ENCODE results near the gene BEND7.
"Not testable (repeated sequence)": the region's sequence is repeated elsewhere in the genome, so short reads cannot be mapped to it uniquely, and the experiment has no call there.

BEND7 gene

GRCh38 chr10:13528875-13529713 is at the start of gene BEND7:
BEND7 (minus strand) TSS chr10:13529014; CDS start chr10:13528533, 481 bp downstream.
- no peak for DNase-seq

- DNase-seq, result no peak
Observed at GRCh38 chr10:13573960-13574359, 45.1 kb upstream of the BEND7 start.

GRCh38 chr10:13571541-13571940 is 42.7 kb upstream of the BEND7 start:
- no peak for DNase-seq

GRCh38 chr10:13567030-13567429 is 38.2 kb upstream of the BEND7 start:
- no peak for DNase-seq

GRCh38 chr10:13564576-13564975 is 35.8 kb upstream of the BEND7 start:
- DNase-seq, result no peak

GRCh38 chr10:13563481-13564445 is 34.9 kb upstream of the BEND7 start:
- DNase-seq, result no peak

GRCh38 chr10:13560597-13560996 is 31.8 kb upstream of the BEND7 start:
- no peak for DNase-seq

GRCh38 chr10:13559124-13559700 is 30.4 kb upstream of the BEND7 start:
- DNase-seq, result no peak

- no peak for DNase-seq
Observed at GRCh38 chr10:13555884-13556510, 27.2 kb upstream of the BEND7 start.

GRCh38 chr10:13550802-13551201 is 22.0 kb upstream of the BEND7 start:
- no peak for DNase-seq

GRCh38 chr10:13542533-13542932 is 13.7 kb upstream of the BEND7 start:
- DNase-seq, result no peak

- not testable (repeated sequence) for DNase-seq
Observed at GRCh38 chr10:13537985-13538384, 9.2 kb upstream of the BEND7 start.

- DNase-seq, result no peak
Observed at GRCh38 chr10:13536674-13537366, 8.0 kb upstream of the BEND7 start.

- DNase-seq, result no peak
Observed at GRCh38 chr10:13535346-13535745, 6.5 kb upstream of the BEND7 start.

GRCh38 chr10:13529714-13529973 is 830 bp upstream of the BEND7 start:
- no peak for DNase-seq

- no peak for DNase-seq
Observed at GRCh38 chr10:13528123-13528874, 515 bp downstream of the BEND7 start.

GRCh38 chr10:13527864-13528122 is 1.0 kb downstream of the BEND7 start:
- no peak for DNase-seq

GRCh38 chr10:13526948-13527863 is 1.6 kb downstream of the BEND7 start:
- DNase-seq, result no peak

- no peak for DNase-seq
Observed at GRCh38 chr10:13525663-13526062, 3.2 kb downstream of the BEND7 start.

- no peak for DNase-seq
Observed at GRCh38 chr10:13521026-13521425, 7.8 kb downstream of the BEND7 start.

- DNase-seq, result no peak
Observed at GRCh38 chr10:13520194-13520593, 8.6 kb downstream of the BEND7 start.

Measured in NCI-H2081 treated with DMSO at 0.1 percent for 48 hours (cell line).